CD4-positive, alpha-beta memory T cell (primary cell): ENCODE measurements around the gene PHB1. TPM values are rescaled to one million over a fixed set of nuclear protein-coding genes. Genes with fewer than 3 reads are reported as not detected.

ENCODE experiments used
- CTCF ChIA-PET: fragments of 350-600 bp; sonication (Branson Sonifier 250); formaldehyde crosslinking; loops from one replicate; lab custom pipeline; 2021; ENCODE audit warnings: inconsistent platforms; ENCODE audit not compliant: partially characterized antibody; lab: Charles Lee
- POLR2A ChIA-PET: fragments of 350-600 bp; sonication (Branson Sonifier 250); formaldehyde crosslinking; loops from one replicate; lab custom pipeline; 2021; ENCODE audit not compliant: partially characterized antibody; lab: Charles Lee
- DNase-seq, 5 donors: peaks; one replicate each; pipeline versions ENCODE4 v3.0.0 to v3.0.0-alpha.2; 2020 to 2022; ENCODE audit warnings: mixed read lengths in 1 of 5
- H3K27ac ChIP-seq: one replicate; pipeline ENCODE4 v1.7.0; 2013; ENCODE audit warnings: low read depth, low read length
- H3K27me3 ChIP-seq: 2 replicates; pipeline ENCODE4 v1.7.0; 2013; ENCODE audit warnings: mild to moderate bottlenecking, low read length, moderate library complexity; ENCODE audit not compliant: insufficient read depth
- H3K36me3 ChIP-seq: 2 replicates; pipeline ENCODE4 v1.7.0; 2013; ENCODE audit warnings: mild to moderate bottlenecking, low read length, moderate library complexity; ENCODE audit not compliant: insufficient read depth
- H3K4me1 ChIP-seq: 2 replicates; pipeline ENCODE4 v1.7.0; 2013; ENCODE audit warnings: mild to moderate bottlenecking, low read length, moderate library complexity; ENCODE audit not compliant: insufficient read depth
- H3K4me3 ChIP-seq, 2 donors: one replicate each; pipeline ENCODE4 v1.7.0; 2013; ENCODE audit warnings: low read length in 2 of 2, mild to moderate bottlenecking in 1 of 2
- H3K9me3 ChIP-seq, 2 donors: one replicate each; pipeline ENCODE4 v1.7.0; 2013; ENCODE audit warnings: low read length in 2 of 2, control low read depth in 1 of 2; ENCODE audit not compliant: control insufficient read depth in 1 of 2
- H3K27ac Mint-ChIP-seq, 7 donors: one replicate each; pipeline ENCODE4 v1.8.0; 2020 to 2021; ENCODE audit warnings: mixed read lengths in 7 of 7, mild to moderate bottlenecking in 6 of 7, inconsistent platforms in 3 of 7, moderate library complexity in 3 of 7
- H3K27me3 Mint-ChIP-seq, 2 donors: one replicate each; pipeline ENCODE4 v1.8.0; 2020 to 2021; ENCODE audit warnings: mixed read lengths in 2 of 2
- H3K36me3 Mint-ChIP-seq, 2 donors: one replicate each; pipeline ENCODE4 v1.8.0; 2020 to 2021; ENCODE audit warnings: mixed read lengths in 2 of 2, inconsistent platforms in 1 of 2, mild to moderate bottlenecking in 1 of 2
- H3K4me1 Mint-ChIP-seq, 4 donors: one replicate each; pipeline ENCODE4 v1.8.0; 2020 to 2021; ENCODE audit warnings: mixed read lengths in 4 of 4, mild to moderate bottlenecking in 1 of 4
- H3K4me3 Mint-ChIP-seq, 8 donors: one replicate each; pipeline ENCODE4 v1.8.0; 2020 to 2021; ENCODE audit warnings: mixed read lengths in 8 of 8, mild to moderate bottlenecking in 7 of 8, moderate library complexity in 6 of 8, inconsistent platforms in 3 of 8
- H3K9me3 Mint-ChIP-seq, 8 donors: one replicate each; pipeline ENCODE4 v1.8.0; 2020 to 2021; ENCODE audit warnings: mixed read lengths in 8 of 8, mild to moderate bottlenecking in 5 of 8, inconsistent platforms in 3 of 8, moderate library complexity in 1 of 8
- intact Hi-C: fragments of 100-400 bp; cut with micrococcal nuclease; formaldehyde crosslinking; loops from one replicate; pipeline ENCODE4 v1.15.1; 2023
- polyA plus RNA-seq, 2 donors: library from polyadenylated mRNA; unstranded; fragments of 300-500 nt; fragmentation: Illumina TruSeq; gene quantifications; one replicate each; pipeline ENCODE4 v1.2.3, GENCODE V29; 2021
- total RNA-seq, 2 experiments: library from RNA; stranded (reverse); gene quantifications; one replicate each; pipeline ENCODE4 v1.2.3, GENCODE V29; 2021

The PHB1 gene
- total and polyA plus RNA-seq, 4 experiments from 2014 or later = 62.0 to 202 (median 108) TPM

GRCh38 chr17:49388692-49389513 is 25.8 kb downstream of the PHB1 start:
- intact Hi-C loops = loop anchor here (2.0 kb wide), 1 partner anchor 28 kb away; no protein-coding TSS in a partner anchor
- DNase-seq = no peak
- H3K36me3 ChIP-seq = no peaks in the 10 kb centered on the region
- H3K4me1 ChIP-seq = peaks cover 54% of the 10 kb centered on the region
- Mint-ChIP-seq H3K36me3 (no peaks in the 10 kb centered on the region), H3K27me3 (no peaks in the 10 kb centered on the region), H3K27ac (peak overlapping the region; percentile 82 to 97 (median 93)), H3K4me1 (peaks cover 39 to 64% (median 53%) of the 10 kb centered on the region in 4 donors), H3K4me3 (peak overlapping the region; percentile 45 to 87 (median 80)), H3K9me3 (peaks cover 0 to 2% (median 0%) of the 10 kb centered on the region in 8 donors)
- peak overlapping the region in 1 of 2 donors; percentile 41 for H3K4me3 ChIP-seq
- peak overlapping the region; percentile 2 for H3K27ac ChIP-seq
- ChIA-PET CTCF (interaction anchor here (0.7 to 16.7 kb wide), 9 partner anchors 10 to 72 kb away, joined by 3 to 199 read pairs (median 3); no protein-coding TSS in a partner anchor), POLR2A (interaction anchor here (0.6 to 8.4 kb wide), 11 partner anchors 10 to 73 kb away, joined by 3 to 95 read pairs (median 6); partner anchors contain the start of gene ZNF652)
- H3K27me3 ChIP-seq = no peaks in the 10 kb centered on the region
- no peaks in the 10 kb centered on the region for H3K9me3 ChIP-seq

- Mint-ChIP-seq H3K4me1 (peaks cover 38 to 64% (median 51%) of the 10 kb centered on the region in 4 donors), H3K27ac (peak overlapping the region; percentile 82 to 97 (median 93)), H3K9me3 (peaks cover 0 to 2% (median 0%) of the 10 kb centered on the region in 8 donors), H3K4me3 (peak overlapping the region in 7 of 8 donors; percentile 63 to 87 (median 81)), H3K27me3 (no peaks in the 10 kb centered on the region), H3K36me3 (no peaks in the 10 kb centered on the region)
- Histone ChIP-seq H3K4me3 (peak overlapping the region in 1 of 2 donors; percentile 41), H3K36me3 (no peaks in the 10 kb centered on the region), H3K27me3 (no peaks in the 10 kb centered on the region), H3K9me3 (no peaks in the 10 kb centered on the region), H3K4me1 (peaks cover 50% of the 10 kb centered on the region), H3K27ac (peak overlapping the region; percentile 14)
- DNase-seq = peak; percentile 37 to 76 (median 57)
- intact Hi-C loops = loop anchor here (2.0 kb wide), 1 partner anchor 27 kb away; no protein-coding TSS in a partner anchor
- ChIA-PET POLR2A (interaction anchor here (0.6 to 8.4 kb wide), 10 partner anchors 9 to 72 kb away, joined by 3 to 95 read pairs (median 5); partner anchors contain the start of gene ZNF652), CTCF (interaction anchor here (0.9 to 16.7 kb wide), 7 partner anchors 8 to 72 kb away, joined by 3 to 199 read pairs (median 4); no protein-coding TSS in a partner anchor)
Observed at GRCh38 chr17:49388290-49388640, 26.4 kb downstream of the PHB1 start.

- Mint-ChIP-seq H3K27ac (peak overlapping the region; percentile 82 to 97 (median 93)), H3K36me3 (no peaks in the 10 kb centered on the region)
- intact Hi-C loops = loop anchor here (2.0 kb wide), 1 partner anchor 27 kb away; no protein-coding TSS in a partner anchor
Observed at GRCh38 chr17:49387498-49388289, 27.0 kb downstream of the PHB1 start.

GRCh38 chr17:49386373-49386772 is 28.3 kb downstream of the PHB1 start:
- Histone ChIP-seq H3K9me3 (no peaks in the 10 kb centered on the region), H3K4me3 (no peak overlapping the region), H3K27me3 (no peaks in the 10 kb centered on the region), H3K36me3 (no peaks in the 10 kb centered on the region), H3K4me1 (peaks cover 45% of the 10 kb centered on the region), H3K27ac (no peak overlapping the region)
- no peak for DNase-seq
- ChIA-PET CTCF (interaction anchor here (1.3 to 16.7 kb wide), 4 partner anchors 13 to 70 kb away, joined by 3 to 199 read pairs (median 20); no protein-coding TSS in a partner anchor), POLR2A (no interaction called here)
- Mint-ChIP-seq H3K36me3 (no peaks in the 10 kb centered on the region), H3K27ac (peak overlapping the region in 1 of 7 donors; percentile 2), H3K27me3 (no peaks in the 10 kb centered on the region), H3K9me3 (peaks cover 0 to 2% (median 0%) of the 10 kb centered on the region in 8 donors), H3K4me1 (peaks cover 38 to 61% (median 47%) of the 10 kb centered on the region in 4 donors), H3K4me3 (no peak overlapping the region)
- intact Hi-C loops = no loop called here

More at GRCh38 chr17:49387498-49388289, 27.0 kb downstream of the PHB1 start:
- H3K4me3 Mint-ChIP-seq = peak overlapping the region in 7 of 8 donors; percentile 63 to 87 (median 81)
- ChIA-PET POLR2A (interaction anchor here (0.6 to 8.4 kb wide), 10 partner anchors 9 to 73 kb away, joined by 3 to 95 read pairs (median 5); partner anchors contain the start of gene ZNF652), CTCF (interaction anchor here (1.0 to 16.7 kb wide), 7 partner anchors 9 to 71 kb away, joined by 3 to 199 read pairs (median 4); no protein-coding TSS in a partner anchor)
- DNase-seq = no peak
- no peaks in the 10 kb centered on the region for H3K36me3 ChIP-seq
- H3K4me1 Mint-ChIP-seq = peaks cover 38 to 64% (median 51%) of the 10 kb centered on the region in 4 donors
- peak overlapping the region; percentile 14 for H3K27ac ChIP-seq
- H3K9me3 ChIP-seq = no peaks in the 10 kb centered on the region
- H3K27me3 ChIP-seq = no peaks in the 10 kb centered on the region
- peaks cover 50% of the 10 kb centered on the region for H3K4me1 ChIP-seq
- no peaks in the 10 kb centered on the region for H3K27me3 Mint-ChIP-seq
- peaks cover 0 to 2% (median 0%) of the 10 kb centered on the region in 8 donors for H3K9me3 Mint-ChIP-seq
- no peak overlapping the region for H3K4me3 ChIP-seq

GRCh38 chr17:49384951-49385350 is 29.7 kb downstream of the PHB1 start:
- no peaks in the 10 kb centered on the region for H3K27me3 ChIP-seq
- Mint-ChIP-seq H3K27me3 (no peaks in the 10 kb centered on the region), H3K36me3 (peaks cover 0 to 1% of the 10 kb centered on the region in 2 donors), H3K9me3 (peaks cover 0 to 2% (median 0%) of the 10 kb centered on the region in 8 donors), H3K4me1 (peaks cover 26 to 47% (median 34%) of the 10 kb centered on the region in 4 donors), H3K4me3 (no peak overlapping the region), H3K27ac (no peak overlapping the region)
- CTCF ChIA-PET = interaction anchor here (1.3 to 16.7 kb wide), 2 partner anchors 14 to 18 kb away, joined by 3 to 199 read pairs; no protein-coding TSS in a partner anchor
- no peaks in the 10 kb centered on the region for H3K36me3 ChIP-seq
- H3K27ac ChIP-seq = no peak overlapping the region
- no peak overlapping the region for H3K4me3 ChIP-seq
- peaks cover 31% of the 10 kb centered on the region for H3K4me1 ChIP-seq
- no peak for DNase-seq
- POLR2A ChIA-PET = no interaction called here
- H3K9me3 ChIP-seq = no peaks in the 10 kb centered on the region
- intact Hi-C loops = no loop called here

GRCh38 chr17:49383060-49383459 is 31.6 kb downstream of the PHB1 start:
- Histone ChIP-seq H3K4me1 (peaks cover 12% of the 10 kb centered on the region), H3K27me3 (no peaks in the 10 kb centered on the region), H3K36me3 (no peaks in the 10 kb centered on the region), H3K9me3 (no peaks in the 10 kb centered on the region), H3K4me3 (no peak overlapping the region), H3K27ac (no peak overlapping the region)
- POLR2A ChIA-PET = no interaction called here
- Mint-ChIP-seq H3K4me1 (peaks cover 11 to 28% (median 17%) of the 10 kb centered on the region in 4 donors), H3K36me3 (peaks cover 0 to 14% of the 10 kb centered on the region in 2 donors), H3K27ac (no peak overlapping the region), H3K27me3 (no peaks in the 10 kb centered on the region), H3K9me3 (peaks cover 0 to 2% (median 0%) of the 10 kb centered on the region in 8 donors), H3K4me3 (no peak overlapping the region)
- intact Hi-C loops = no loop called here
- no peak for DNase-seq
- CTCF ChIA-PET = interaction anchor here (0.6 kb wide), 1 partner anchor 9 kb away, joined by 3 read pairs; no protein-coding TSS in a partner anchor
